Measurements from ENCODE around the gene CALCB. TPM values are rescaled to one million over a fixed set of nuclear protein-coding genes. Genes with fewer than 3 reads are reported as not detected.
A peak's percentile ranks its signal among the peaks of the same experiment; 100 is the strongest.
"Not testable (repeated sequence)": the region's sequence is repeated elsewhere in the genome, so short reads cannot be mapped to it uniquely, and the experiment has no call there.

Gene CALCB, protein sequence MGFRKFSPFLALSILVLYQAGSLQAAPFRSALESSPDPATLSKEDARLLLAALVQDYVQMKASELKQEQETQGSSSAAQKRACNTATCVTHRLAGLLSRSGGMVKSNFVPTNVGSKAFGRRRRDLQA
- 1 to 10 TPM in 1 of 2 experiments, under 1 TPM in 1; 0.91 to 1.4 TPM for total RNA-seq

GRCh38 chr11:15073361-15074205, at the start of gene CALCB:
CALCB (plus strand) TSS chr11:15073593; CDS start chr11:15074719, 1,126 bp downstream.
- Mint-ChIP-seq H3K36me3 (no peaks in the 10 kb centered on the region), H3K27ac (peak within 1 kb of the TSS; percentile 47), H3K4me1 (peaks cover 21% of the 10 kb centered on the region), H3K4me3 (peak within 1 kb of the TSS; percentile 70), H3K27me3 (peaks cover 30% of the 10 kb centered on the region), H3K9me3 (ENCODE audit: low read depth) (no peaks in the 10 kb centered on the region)
- CTCF ChIA-PET, result interaction anchor here (0.8 to 9.0 kb wide), 21 partner anchors 8 to 283 kb away, joined by 3 to 187 read pairs (median 6); no protein-coding TSS in a partner anchor
- ATAC-seq, result no peak
- no peak for DNase-seq

GRCh38 chr11:15027011-15027410, 46.4 kb upstream of the CALCB start:
- Mint-ChIP-seq H3K27ac (no peak overlapping the region), H3K9me3 (ENCODE audit: low read depth) (no peaks in the 10 kb centered on the region), H3K27me3 (peaks cover 39% of the 10 kb centered on the region), H3K4me3 (no peak overlapping the region), H3K4me1 (peaks cover 2% of the 10 kb centered on the region), H3K36me3 (no peaks in the 10 kb centered on the region)
- ATAC-seq (no peak), DNase-seq (no peak)
- CTCF ChIA-PET, result interaction anchor here (1.3 kb wide), 1 partner anchor 12 kb away, joined by 3 read pairs; no protein-coding TSS in a partner anchor

- no peaks in the 10 kb centered on the region for H3K36me3 Mint-ChIP-seq
- no peak for DNase-seq
- CTCF ChIA-PET, result interaction anchor here (1.2 to 1.3 kb wide), 2 partner anchors 11 to 53 kb away, joined by 3 read pairs; no protein-coding TSS in a partner anchor
- H3K27me3 Mint-ChIP-seq, result peaks cover 40% of the 10 kb centered on the region
- no peak overlapping the region for H3K4me3 Mint-ChIP-seq
- ATAC-seq, result no peak
- peaks cover 2% of the 10 kb centered on the region for H3K4me1 Mint-ChIP-seq
- no peaks in the 10 kb centered on the region for H3K9me3 Mint-ChIP-seq (ENCODE audit: low read depth)
- H3K27ac Mint-ChIP-seq, result no peak overlapping the region
Observed at GRCh38 chr11:15027956-15028355, 45.4 kb upstream of the CALCB start.

DNA sequence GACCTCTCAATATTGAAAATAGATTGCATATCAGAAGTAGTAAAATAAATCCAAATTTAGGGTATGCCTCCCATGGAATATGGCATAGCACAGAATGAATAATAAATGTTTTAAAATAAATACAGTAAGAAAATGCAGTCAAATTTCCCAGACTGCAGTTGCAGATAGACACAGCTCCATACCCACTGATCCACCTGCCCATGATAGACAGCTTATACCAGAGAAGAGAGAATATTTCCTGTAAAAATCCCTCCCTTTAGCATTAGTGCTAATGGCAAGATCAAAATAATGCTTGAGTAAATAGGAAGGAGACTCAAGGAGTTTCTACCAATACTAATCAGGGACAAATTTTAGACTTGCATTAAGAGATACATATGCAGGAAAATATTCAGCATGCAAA, 45.0 kb upstream of the CALCB start:
- peaks cover 44% of the 10 kb centered on the region for H3K27me3 Mint-ChIP-seq
- H3K4me3 Mint-ChIP-seq, result no peak overlapping the region
- CTCF ChIA-PET, result interaction anchor here (1.2 to 1.3 kb wide), 2 partner anchors 10 to 54 kb away, joined by 3 read pairs; no protein-coding TSS in a partner anchor
- H3K4me1 Mint-ChIP-seq, result peaks cover 2% of the 10 kb centered on the region
- DNase-seq (no peak), ATAC-seq (no peak)
- no peaks in the 10 kb centered on the region for H3K9me3 Mint-ChIP-seq (ENCODE audit: low read depth)
- H3K36me3 Mint-ChIP-seq, result no peaks in the 10 kb centered on the region
- H3K27ac Mint-ChIP-seq, result no peak overlapping the region

GRCh38 chr11:15031945-15032344, 41.4 kb upstream of the CALCB start:
- CTCF ChIA-PET; H3K27ac Mint-ChIP-seq; H3K36me3 Mint-ChIP-seq; H3K9me3 Mint-ChIP-seq (ENCODE audit: low read depth); H3K4me1 Mint-ChIP-seq; ATAC-seq; H3K4me3 Mint-ChIP-seq; DNase-seq: not testable (repeated sequence)
- H3K27me3 Mint-ChIP-seq, result peaks cover 32% of the 10 kb centered on the region

GRCh38 chr11:15034687-15035267, 38.6 kb upstream of the CALCB start:
- CTCF ChIA-PET, result no interaction called here
- H3K27ac Mint-ChIP-seq, result no peak overlapping the region

DNA sequence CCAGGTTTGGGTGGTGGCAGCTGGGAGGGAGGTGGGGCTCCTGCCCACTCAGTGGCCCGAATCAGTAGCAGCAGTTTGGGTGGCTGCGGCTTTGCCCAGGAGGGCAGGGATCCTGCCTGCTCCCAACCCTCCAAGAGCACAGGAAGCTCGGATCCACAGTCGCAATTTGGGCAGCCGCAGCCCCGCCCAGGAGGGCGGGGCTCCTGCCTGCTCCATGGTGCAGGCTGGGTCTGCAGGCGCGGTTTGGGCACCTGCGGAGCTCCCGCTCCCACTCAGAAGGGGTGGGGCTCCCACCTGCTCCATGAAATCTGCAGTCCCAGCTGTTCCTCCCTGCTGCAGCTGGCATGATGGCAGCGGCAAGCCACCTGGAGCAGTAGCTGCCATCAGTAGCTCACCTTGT, 38.1 kb upstream of the CALCB start:
- H3K36me3 Mint-ChIP-seq, result no peaks in the 10 kb centered on the region
- no peaks in the 10 kb centered on the region for H3K9me3 Mint-ChIP-seq (ENCODE audit: low read depth)
- peaks cover 19% of the 10 kb centered on the region for H3K27me3 Mint-ChIP-seq
- ATAC-seq (no peak), DNase-seq (no peak)
- H3K27ac Mint-ChIP-seq, result no peak overlapping the region
- H3K4me1 Mint-ChIP-seq, result no peaks in the 10 kb centered on the region
- H3K4me3 Mint-ChIP-seq, result no peak overlapping the region
- CTCF ChIA-PET, result no interaction called here

More at GRCh38 chr11:15034687-15035267, 38.6 kb upstream of the CALCB start:
- Mint-ChIP-seq H3K27me3 (peaks cover 24% of the 10 kb centered on the region), H3K9me3 (ENCODE audit: low read depth) (no peaks in the 10 kb centered on the region), H3K36me3 (no peaks in the 10 kb centered on the region), H3K4me3 (no peak overlapping the region), H3K4me1 (no peaks in the 10 kb centered on the region)
- no peak for DNase-seq
- no peak for ATAC-seq

GRCh38 chr11:15038963-15039362, 34.4 kb upstream of the CALCB start:
- DNase-seq (no peak), ATAC-seq (no peak)
- Mint-ChIP-seq H3K9me3 (ENCODE audit: low read depth) (no peaks in the 10 kb centered on the region), H3K36me3 (no peaks in the 10 kb centered on the region), H3K27me3 (peaks cover 13% of the 10 kb centered on the region), H3K4me3 (no peak overlapping the region), H3K4me1 (no peaks in the 10 kb centered on the region), H3K27ac (no peak overlapping the region)
- CTCF ChIA-PET, result interaction anchor here (0.9 to 1.4 kb wide), 3 partner anchors 11 to 38 kb away, joined by 3 to 9 read pairs (median 3); partner anchors contain the start of gene CALCB

DNA sequence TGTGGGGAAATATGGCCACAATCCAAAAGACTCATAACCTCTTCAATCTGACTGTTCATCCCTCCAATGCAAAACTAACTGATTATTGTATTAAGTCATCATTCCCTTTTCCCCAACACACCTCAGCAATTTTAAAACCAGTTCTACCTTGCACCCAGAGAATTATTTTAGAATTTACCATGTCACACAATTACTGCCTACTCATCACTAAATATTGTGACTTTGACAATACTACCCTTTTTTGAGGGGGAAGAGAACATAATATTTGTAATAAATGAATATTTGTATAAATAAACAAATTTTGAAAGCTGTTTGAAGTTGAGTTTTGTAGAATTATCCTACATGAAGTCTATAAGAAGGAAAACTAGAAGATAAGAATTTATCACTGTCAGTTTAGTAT, 28.2 kb upstream of the CALCB start:
- no peaks in the 10 kb centered on the region for H3K9me3 Mint-ChIP-seq (ENCODE audit: low read depth)
- DNase-seq, result no peak
- no peak for ATAC-seq
- no peak overlapping the region for H3K4me3 Mint-ChIP-seq
- H3K4me1 Mint-ChIP-seq, result no peaks in the 10 kb centered on the region
- CTCF ChIA-PET, result interaction anchor here (1.1 to 1.4 kb wide), 2 partner anchors 11 to 29 kb away, joined by 3 read pairs; no protein-coding TSS in a partner anchor
- no peak overlapping the region for H3K27ac Mint-ChIP-seq
- H3K27me3 Mint-ChIP-seq, result peaks cover 5% of the 10 kb centered on the region
- no peaks in the 10 kb centered on the region for H3K36me3 Mint-ChIP-seq

GRCh38 chr11:15045891-15046290, 27.5 kb upstream of the CALCB start:
- DNase-seq, result no peak
- ATAC-seq, result no peak
- Mint-ChIP-seq H3K4me3 (no peak overlapping the region), H3K36me3 (no peaks in the 10 kb centered on the region), H3K9me3 (ENCODE audit: low read depth) (no peaks in the 10 kb centered on the region), H3K4me1 (no peaks in the 10 kb centered on the region), H3K27me3 (peaks cover 5% of the 10 kb centered on the region), H3K27ac (no peak overlapping the region)
- CTCF ChIA-PET, result interaction anchor here (1.1 to 1.4 kb wide), 2 partner anchors 11 to 29 kb away, joined by 3 read pairs; no protein-coding TSS in a partner anchor

GRCh38 chr11:15046673-15047072, 26.7 kb upstream of the CALCB start:
- DNase-seq; H3K27me3 Mint-ChIP-seq; H3K27ac Mint-ChIP-seq; H3K4me1 Mint-ChIP-seq; ATAC-seq; H3K4me3 Mint-ChIP-seq; H3K9me3 Mint-ChIP-seq (ENCODE audit: low read depth); H3K36me3 Mint-ChIP-seq; CTCF ChIA-PET: not testable (repeated sequence)

GRCh38 chr11:15048616-15049015, 24.8 kb upstream of the CALCB start:
- no peaks in the 10 kb centered on the region for H3K9me3 Mint-ChIP-seq (ENCODE audit: low read depth)
- H3K36me3 Mint-ChIP-seq, result no peaks in the 10 kb centered on the region
- no peak overlapping the region for H3K4me3 Mint-ChIP-seq

DNA sequence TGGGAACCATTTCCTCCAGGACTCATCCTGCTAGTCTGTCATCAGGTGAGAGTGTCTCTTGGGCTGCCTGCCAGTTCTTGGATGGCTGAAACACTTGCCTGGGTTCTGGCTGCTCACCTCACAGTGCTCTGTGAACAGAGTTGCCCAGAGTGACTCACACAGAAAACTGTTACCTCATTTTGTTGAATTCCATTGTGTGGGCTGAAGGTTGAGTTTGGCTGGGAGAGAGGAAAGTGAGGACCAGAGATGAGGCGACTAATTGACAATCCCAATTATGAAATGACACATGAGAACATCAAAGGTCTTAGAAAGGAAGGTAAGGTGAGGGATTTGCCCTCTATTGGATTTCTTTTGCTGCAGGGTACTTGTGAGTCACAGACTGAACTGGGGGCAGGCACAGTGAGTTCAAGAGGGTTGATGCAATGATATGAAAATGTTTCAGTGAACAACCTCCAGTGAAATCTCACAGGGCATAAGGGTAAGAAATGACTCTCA, 20.2 kb upstream of the CALCB start:
- Mint-ChIP-seq H3K27me3 (peaks cover 3% of the 10 kb centered on the region), H3K4me1 (peaks cover 4% of the 10 kb centered on the region), H3K36me3 (no peaks in the 10 kb centered on the region), H3K9me3 (ENCODE audit: low read depth) (no peaks in the 10 kb centered on the region), H3K4me3 (no peak overlapping the region), H3K27ac (no peak overlapping the region)
- ATAC-seq (peak; percentile 49), DNase-seq (no peak)
- CTCF ChIA-PET, result no interaction called here

More at GRCh38 chr11:15048616-15049015, 24.8 kb upstream of the CALCB start:
- Mint-ChIP-seq H3K27me3 (peaks cover 3% of the 10 kb centered on the region), H3K27ac (no peak overlapping the region), H3K4me1 (peaks cover 4% of the 10 kb centered on the region)
- no peak for ATAC-seq
- CTCF ChIA-PET, result interaction anchor here (1.3 to 1.7 kb wide), 3 partner anchors 12 to 43 kb away, joined by 3 to 6 read pairs (median 4); partner anchors contain the start of gene CALCB
- no peak for DNase-seq
